ENCODE measurements around the gene ZNF317. TPM values are rescaled to one million over a fixed set of nuclear protein-coding genes. Genes with fewer than 3 reads are reported as not detected.
"Not testable (repeated sequence)": the region's sequence is repeated elsewhere in the genome, so short reads cannot be mapped to it uniquely, and the experiment has no call there.

ZNF317 gene
- polyA plus RNA-seq, 4 donors, result 35.2 to 37.9 (median 36.1) TPM

GRCh38 chr19:9171393-9171991, 31.3 kb downstream of the ZNF317 start:
- DNase-seq (ENCODE audit: low read depth in 4 of 4, low spot score in 2 of 4), result no peak

GRCh38 chr19:9175326-9175725, 35.1 kb downstream of the ZNF317 start:
- DNase-seq (ENCODE audit: low read depth in 4 of 4, low spot score in 2 of 4), result no peak

GRCh38 chr19:9178901-9179300, 38.7 kb downstream of the ZNF317 start, which contains the start of gene OR7D2:
Gene OR7D2, plus strand, starts transcription at chr19:9178979. Its CDS starts 6,803 bp downstream, at chr19:9185782.
- DNase-seq (ENCODE audit: low read depth in 4 of 4, low spot score in 2 of 4), result no peak

GRCh38 chr19:9183000-9183399, 42.8 kb downstream of the ZNF317 start:
- DNase-seq (ENCODE audit: low read depth in 4 of 4, low spot score in 2 of 4), result no peak

- no peak for DNase-seq (ENCODE audit: low read depth in 4 of 4, low spot score in 2 of 4)
Measured at GRCh38 chr19:9187191-9187590, 47.0 kb downstream of the ZNF317 start.

- DNase-seq (ENCODE audit: low read depth in 4 of 4, low spot score in 2 of 4), result no peak
Measured at GRCh38 chr19:9189535-9189934, 49.3 kb downstream of the ZNF317 start.

GRCh38 chr19:9198044-9198443, 57.8 kb downstream of the ZNF317 start:
- DNase-seq (ENCODE audit: low read depth in 4 of 4, low spot score in 2 of 4), result not testable (repeated sequence)

- DNase-seq (ENCODE audit: low read depth in 4 of 4, low spot score in 2 of 4), result peak; percentile 21 to 53 (median 37)
Measured at GRCh38 chr19:9205501-9206113, 65.4 kb downstream of the ZNF317 start.

Other genes starting within 250 kb of the ZNF317 start
- under 1 TPM; 0.02 to 0.16 (median 0.09) TPM for gene MUC16, start 130.0 kb upstream of the ZNF317 start, polyA plus RNA-seq (ENCODE audit: insufficient read length in 4 of 4)
- gene OR1M1, start 53.3 kb upstream of the ZNF317 start, polyA plus RNA-seq (ENCODE audit: insufficient read length in 4 of 4), result under 1 TPM in 3 of 4 donors, not detected in 1; 0.06 to 0.09 (median 0.06) TPM
- gene OR7G2, start 32.9 kb upstream of the ZNF317 start, polyA plus RNA-seq (ENCODE audit: insufficient read length in 4 of 4), result under 1 TPM in 3 of 4 donors, not detected in 1; 0.04 to 0.05 (median 0.05) TPM
- gene OR7G1, start 24.6 kb upstream of the ZNF317 start, polyA plus RNA-seq (ENCODE audit: insufficient read length in 4 of 4), result not detected
- not detected for gene OR7G3, start 13.4 kb upstream of the ZNF317 start, polyA plus RNA-seq (ENCODE audit: insufficient read length in 4 of 4)
- gene OR7D2, start 38.6 kb downstream of the ZNF317 start, polyA plus RNA-seq (ENCODE audit: insufficient read length in 4 of 4), result under 1 TPM; 0.05 to 0.21 (median 0.12) TPM
- gene OR7D4, start 79.2 kb downstream of the ZNF317 start, polyA plus RNA-seq (ENCODE audit: insufficient read length in 4 of 4), result under 1 TPM in 1 of 4 donors, not detected in 3; 0.03 TPM
- gene OR7E24, start 110.5 kb downstream of the ZNF317 start, polyA plus RNA-seq (ENCODE audit: insufficient read length in 4 of 4), result not detected
- 1 to 10 TPM; 6.5 to 8.7 (median 6.9) TPM for gene ZNF699, start 169.4 kb downstream of the ZNF317 start, polyA plus RNA-seq (ENCODE audit: insufficient read length in 4 of 4)
- 10 to 100 TPM; 49.0 to 71.6 (median 62.9) TPM for gene ZNF559, start 183.8 kb downstream of the ZNF317 start, polyA plus RNA-seq (ENCODE audit: insufficient read length in 4 of 4)
- 10 to 100 TPM in 2 of 4 donors, 1 to 10 TPM in 2; 6.6 to 16.8 (median 11.4) TPM for gene ZNF177, start 222.6 kb downstream of the ZNF317 start, polyA plus RNA-seq (ENCODE audit: insufficient read length in 4 of 4)

Measured in left renal cortex interstitium (tissue), 4 donors.